T-helper 17 cell (primary cell): Measurements from ENCODE around the gene GID4. TPM values are rescaled to one million over a fixed set of nuclear protein-coding genes. Genes with fewer than 3 reads are reported as not detected.
A peak's percentile ranks its signal among the peaks of the same experiment; 100 is the strongest.

Source experiments
- ATAC-seq: fragments of 150-1000 bp; cut with Tn5 transposase; 2 replicates; pipeline ENCODE4 v1.10.0; 2021; ENCODE audit warnings: mild to moderate bottlenecking, moderate library complexity
- DNase-seq, 3 donors: peaks; one replicate each; pipeline versions ENCODE4 v3.0.0 to v3.0.0-alpha.2; 2020 to 2021
- H3K9me3 ChIP-seq: one replicate; pipeline ENCODE4 v1.7.0; 2013; ENCODE audit warnings: low read length, mild to moderate bottlenecking; ENCODE audit not compliant: control insufficient read depth, poor library complexity, severe bottlenecking
- H3K27ac Mint-ChIP-seq: one replicate; pipeline ENCODE4 v1.8.0; 2022; ENCODE audit warnings: mild to moderate bottlenecking, moderate library complexity, mixed read lengths
- H3K27me3 Mint-ChIP-seq: one replicate; pipeline ENCODE4 v1.8.0; 2022; ENCODE audit warnings: mixed read lengths
- H3K36me3 Mint-ChIP-seq: one replicate; pipeline ENCODE4 v1.8.0; 2022; ENCODE audit warnings: low read depth, mixed read lengths
- H3K4me1 Mint-ChIP-seq: one replicate; pipeline ENCODE4 v1.8.0; 2022; ENCODE audit warnings: mild to moderate bottlenecking, mixed read lengths
- H3K4me3 Mint-ChIP-seq: one replicate; pipeline ENCODE4 v1.8.0; 2022; ENCODE audit warnings: mild to moderate bottlenecking, moderate library complexity, mixed read lengths
- total RNA-seq, 4 donors: library from RNA in 2 of 4; stranded (reverse) in 2 of 4; gene quantifications; one replicate each; pipeline ENCODE4 v1.2.3 and lab custom pipeline; 2022 to 2026

GID4 gene
- total RNA-seq, 2 donors from 2014 or later, result 6.7 to 7.8 TPM

GRCh38 chr17:18040261-18040858 is 1.2 kb downstream of the GID4 start:
- Mint-ChIP-seq H3K36me3 (peaks cover 3% of the 10 kb centered on the region), H3K27me3 (no peaks in the 10 kb centered on the region), H3K4me1 (peaks cover 44% of the 10 kb centered on the region), H3K27ac (peak overlapping the region; percentile 89), H3K4me3 (peak overlapping the region; percentile 100)
- no peak for ATAC-seq
- no peak for DNase-seq
- no peaks in the 10 kb centered on the region for H3K9me3 ChIP-seq

GRCh38 chr17:18041776-18042175 is 2.6 kb downstream of the GID4 start:
- no peaks in the 10 kb centered on the region for H3K27me3 Mint-ChIP-seq
- peaks cover 44% of the 10 kb centered on the region for H3K4me1 Mint-ChIP-seq
- DNase-seq, result no peak
- H3K4me3 Mint-ChIP-seq, result no peak overlapping the region
- H3K36me3 Mint-ChIP-seq, result peaks cover 3% of the 10 kb centered on the region
- no peaks in the 10 kb centered on the region for H3K9me3 ChIP-seq
- H3K27ac Mint-ChIP-seq, result peak overlapping the region; percentile 89
- no peak for ATAC-seq

GRCh38 chr17:18042983-18043382 is 3.8 kb downstream of the GID4 start:
- Mint-ChIP-seq H3K36me3 (peaks cover 3% of the 10 kb centered on the region), H3K4me1 (peaks cover 34% of the 10 kb centered on the region), H3K27ac (no peak overlapping the region), H3K27me3 (no peaks in the 10 kb centered on the region), H3K4me3 (no peak overlapping the region)
- DNase-seq (no peak), ATAC-seq (no peak)
- H3K9me3 ChIP-seq, result no peaks in the 10 kb centered on the region

GRCh38 chr17:18043491-18043890 is 4.3 kb downstream of the GID4 start:
- Mint-ChIP-seq H3K36me3 (peaks cover 3% of the 10 kb centered on the region), H3K27me3 (no peaks in the 10 kb centered on the region), H3K4me3 (no peak overlapping the region), H3K4me1 (peaks cover 30% of the 10 kb centered on the region), H3K27ac (no peak overlapping the region)
- ATAC-seq (no peak), DNase-seq (no peak)
- no peaks in the 10 kb centered on the region for H3K9me3 ChIP-seq

GRCh38 chr17:18044609-18045008 is 5.4 kb downstream of the GID4 start:
- no peaks in the 10 kb centered on the region for H3K9me3 ChIP-seq
- no peak overlapping the region for H3K27ac Mint-ChIP-seq
- no peak overlapping the region for H3K4me3 Mint-ChIP-seq
- no peaks in the 10 kb centered on the region for H3K27me3 Mint-ChIP-seq
- H3K36me3 Mint-ChIP-seq, result no peaks in the 10 kb centered on the region
- peaks cover 26% of the 10 kb centered on the region for H3K4me1 Mint-ChIP-seq
- ATAC-seq, result no peak
- DNase-seq, result no peak

- ATAC-seq (no peak), DNase-seq (no peak)
- Mint-ChIP-seq H3K4me3 (no peak overlapping the region), H3K36me3 (no peaks in the 10 kb centered on the region), H3K27ac (no peak overlapping the region), H3K4me1 (peaks cover 16% of the 10 kb centered on the region), H3K27me3 (no peaks in the 10 kb centered on the region)
- no peaks in the 10 kb centered on the region for H3K9me3 ChIP-seq
Observed at GRCh38 chr17:18045691-18046350, 6.6 kb downstream of the GID4 start.

- Mint-ChIP-seq H3K4me1 (no peaks in the 10 kb centered on the region), H3K27me3 (no peaks in the 10 kb centered on the region), H3K27ac (no peak overlapping the region), H3K4me3 (no peak overlapping the region), H3K36me3 (peaks cover 6% of the 10 kb centered on the region)
- no peaks in the 10 kb centered on the region for H3K9me3 ChIP-seq
- ATAC-seq (no peak), DNase-seq (no peak)
Observed at GRCh38 chr17:18055597-18055996, 16.4 kb downstream of the GID4 start.

GRCh38 chr17:18056214-18056613 is 17.0 kb downstream of the GID4 start:
- no peaks in the 10 kb centered on the region for H3K4me1 Mint-ChIP-seq
- H3K4me3 Mint-ChIP-seq, result no peak overlapping the region
- no peak overlapping the region for H3K27ac Mint-ChIP-seq
- peaks cover 6% of the 10 kb centered on the region for H3K36me3 Mint-ChIP-seq
- H3K9me3 ChIP-seq, result no peaks in the 10 kb centered on the region
- DNase-seq (no peak), ATAC-seq (no peak)
- no peaks in the 10 kb centered on the region for H3K27me3 Mint-ChIP-seq

- Mint-ChIP-seq H3K27me3 (no peaks in the 10 kb centered on the region), H3K4me1 (no peaks in the 10 kb centered on the region), H3K4me3 (no peak overlapping the region), H3K27ac (no peak overlapping the region), H3K36me3 (peaks cover 6% of the 10 kb centered on the region)
- DNase-seq (no peak), ATAC-seq (no peak)
- H3K9me3 ChIP-seq, result no peaks in the 10 kb centered on the region
Observed at GRCh38 chr17:18059283-18059682, 20.1 kb downstream of the GID4 start.

- Mint-ChIP-seq H3K36me3 (peaks cover 5% of the 10 kb centered on the region), H3K4me1 (peaks cover 2% of the 10 kb centered on the region), H3K27ac (no peak overlapping the region), H3K27me3 (no peaks in the 10 kb centered on the region), H3K4me3 (no peak overlapping the region)
- DNase-seq (no peak), ATAC-seq (no peak)
- H3K9me3 ChIP-seq, result no peaks in the 10 kb centered on the region
Observed at GRCh38 chr17:18064053-18064452, 24.8 kb downstream of the GID4 start.

- Mint-ChIP-seq H3K4me1 (peaks cover 2% of the 10 kb centered on the region), H3K36me3 (peaks cover 4% of the 10 kb centered on the region), H3K4me3 (no peak overlapping the region), H3K27me3 (no peaks in the 10 kb centered on the region), H3K27ac (no peak overlapping the region)
- H3K9me3 ChIP-seq, result no peaks in the 10 kb centered on the region
- DNase-seq (no peak), ATAC-seq (no peak)
Observed at GRCh38 chr17:18065546-18065945, 26.3 kb downstream of the GID4 start.

GRCh38 chr17:18066866-18067265 is 27.7 kb downstream of the GID4 start:
- Mint-ChIP-seq H3K4me1 (peaks cover 7% of the 10 kb centered on the region), H3K27ac (no peak overlapping the region), H3K36me3 (peaks cover 2% of the 10 kb centered on the region), H3K27me3 (no peaks in the 10 kb centered on the region), H3K4me3 (no peak overlapping the region)
- DNase-seq (no peak), ATAC-seq (no peak)
- H3K9me3 ChIP-seq, result no peaks in the 10 kb centered on the region

- H3K9me3 ChIP-seq, result no peaks in the 10 kb centered on the region
- Mint-ChIP-seq H3K4me3 (no peak overlapping the region), H3K4me1 (peaks cover 7% of the 10 kb centered on the region), H3K36me3 (peaks cover 2% of the 10 kb centered on the region), H3K27ac (no peak overlapping the region), H3K27me3 (no peaks in the 10 kb centered on the region)
- ATAC-seq (no peak), DNase-seq (no peak)
Observed at GRCh38 chr17:18069101-18069500, 29.9 kb downstream of the GID4 start.

- no peak for DNase-seq
Observed at GRCh38 chr17:18070861-18071340, 31.7 kb downstream of the GID4 start.

More at GRCh38 chr17:18070861-18071340, 31.7 kb downstream of the GID4 start:
- peaks cover 10% of the 10 kb centered on the region for H3K27me3 Mint-ChIP-seq
- H3K27ac Mint-ChIP-seq, result no peak overlapping the region
- H3K36me3 Mint-ChIP-seq, result peaks cover 5% of the 10 kb centered on the region
- no peak for ATAC-seq
- no peaks in the 10 kb centered on the region for H3K9me3 ChIP-seq
- peaks cover 11% of the 10 kb centered on the region for H3K4me1 Mint-ChIP-seq
- no peak overlapping the region for H3K4me3 Mint-ChIP-seq
